ENCODE measurements around the gene STT3A. TPM values are rescaled to one million over a fixed set of nuclear protein-coding genes. Genes with fewer than 3 reads are reported as not detected.

Gene STT3A
- total RNA-seq, 1 donor from 2014 or later = 101 TPM

DNA sequence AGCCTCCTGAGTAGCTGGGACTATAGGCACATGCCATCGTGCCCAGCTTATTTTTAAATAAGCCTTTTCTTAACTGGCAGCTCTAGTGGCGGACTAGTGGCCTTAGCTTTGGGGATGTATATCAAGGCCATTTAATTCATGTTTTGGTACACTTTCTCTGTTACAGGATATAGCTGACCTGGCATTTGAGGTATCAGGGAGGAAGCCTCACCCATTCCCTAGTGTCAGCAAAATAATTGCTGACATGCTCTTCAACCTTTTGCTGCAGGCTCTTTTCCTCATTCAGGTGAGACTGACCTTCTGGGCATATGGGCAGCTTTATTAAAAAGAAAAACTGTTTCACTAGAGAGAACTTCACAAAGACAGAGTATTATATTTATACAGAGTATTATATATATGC, 13.9 kb upstream of the STT3A start:
- Histone ChIP-seq H3K27ac (no peak overlapping the region), H3K4me3 (no peak overlapping the region), H3K27me3 (ENCODE audit: low read depth) (no peaks in the 10 kb centered on the region), H3K36me3 (peaks cover 100% of the 10 kb centered on the region), H3K9me3 (no peaks in the 10 kb centered on the region), H3K4me1 (no peaks in the 10 kb centered on the region)
- intact Hi-C loops (cut with DNase I) = no loop called here
- TF ChIP-seq, protein P1, sequence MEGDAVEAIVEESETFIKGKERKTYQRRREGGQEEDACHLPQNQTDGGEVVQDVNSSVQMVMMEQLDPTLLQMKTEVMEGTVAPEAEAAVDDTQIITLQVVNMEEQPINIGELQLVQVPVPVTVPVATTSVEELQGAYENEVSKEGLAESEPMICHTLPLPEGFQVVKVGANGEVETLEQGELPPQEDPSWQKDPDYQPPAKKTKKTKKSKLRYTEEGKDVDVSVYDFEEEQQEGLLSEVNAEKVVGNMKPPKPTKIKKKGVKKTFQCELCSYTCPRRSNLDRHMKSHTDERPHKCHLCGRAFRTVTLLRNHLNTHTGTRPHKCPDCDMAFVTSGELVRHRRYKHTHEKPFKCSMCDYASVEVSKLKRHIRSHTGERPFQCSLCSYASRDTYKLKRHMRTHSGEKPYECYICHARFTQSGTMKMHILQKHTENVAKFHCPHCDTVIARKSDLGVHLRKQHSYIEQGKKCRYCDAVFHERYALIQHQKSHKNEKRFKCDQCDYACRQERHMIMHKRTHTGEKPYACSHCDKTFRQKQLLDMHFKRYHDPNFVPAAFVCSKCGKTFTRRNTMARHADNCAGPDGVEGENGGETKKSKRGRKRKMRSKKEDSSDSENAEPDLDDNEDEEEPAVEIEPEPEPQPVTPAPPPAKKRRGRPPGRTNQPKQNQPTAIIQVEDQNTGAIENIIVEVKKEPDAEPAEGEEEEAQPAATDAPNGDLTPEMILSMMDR (IDR thresholded peaks at IDR 0.05) = no peak
- ATAC-seq = no peak
- no peak for DNase-seq

DNA sequence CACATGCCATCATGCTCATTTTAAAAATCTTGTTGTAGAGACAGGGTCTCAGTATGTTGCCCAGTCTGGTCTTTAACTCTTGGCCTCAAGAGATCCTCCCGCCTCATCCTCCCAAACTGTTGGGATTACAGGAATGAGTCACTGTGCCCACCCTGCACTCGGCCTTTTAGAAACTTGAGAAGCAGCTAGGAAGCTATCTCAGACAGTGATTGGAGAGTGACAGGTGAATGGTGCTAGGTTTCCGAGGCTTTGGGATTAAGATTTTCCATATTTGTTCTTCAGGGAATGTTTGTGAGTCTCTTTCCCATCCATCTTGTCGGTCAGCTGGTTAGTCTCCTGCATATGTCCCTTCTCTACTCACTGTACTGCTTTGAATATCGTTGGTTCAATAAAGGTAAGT, 12.8 kb upstream of the STT3A start:
- no peaks in the 10 kb centered on the region for H3K27me3 ChIP-seq (ENCODE audit: low read depth)
- H3K4me3 ChIP-seq = no peak overlapping the region
- H3K4me1 ChIP-seq = no peaks in the 10 kb centered on the region
- DNase-seq = no peak
- no peak for ATAC-seq
- TF ChIP-seq, protein P1 (IDR thresholded peaks at IDR 0.05) = no peak
- intact Hi-C loops (cut with DNase I) = no loop called here
- peaks cover 100% of the 10 kb centered on the region for H3K36me3 ChIP-seq
- no peak overlapping the region for H3K27ac ChIP-seq
- no peaks in the 10 kb centered on the region for H3K9me3 ChIP-seq

DNA sequence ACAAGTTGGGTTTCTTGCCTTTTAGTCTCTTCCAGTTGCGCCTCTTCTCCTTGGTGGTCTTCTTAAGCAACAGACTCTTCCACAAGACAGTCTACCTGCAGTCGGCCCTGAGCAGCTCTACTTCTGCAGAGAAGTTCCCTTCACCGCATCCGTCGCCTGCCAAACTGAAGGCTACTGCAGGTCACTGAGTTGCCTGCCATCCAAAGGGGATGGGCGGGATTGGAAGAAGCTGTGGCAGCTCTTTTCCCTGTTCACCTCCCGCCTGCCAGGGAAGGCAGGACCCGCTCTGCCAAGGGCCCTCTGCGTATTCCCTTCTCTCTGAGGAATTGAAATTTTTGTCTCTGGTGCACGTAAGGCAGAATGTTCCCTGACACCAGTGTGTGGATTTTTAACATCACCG, 9.2 kb upstream of the STT3A start:
- Histone ChIP-seq H3K4me3 (no peak overlapping the region), H3K36me3 (peaks cover 63% of the 10 kb centered on the region), H3K9me3 (no peaks in the 10 kb centered on the region), H3K4me1 (no peaks in the 10 kb centered on the region), H3K27ac (no peak overlapping the region), H3K27me3 (ENCODE audit: low read depth) (no peaks in the 10 kb centered on the region)
- ATAC-seq (no peak), DNase-seq (no peak)
- TF ChIP-seq, protein P1 (IDR thresholded peaks at IDR 0.05) = no peak
- intact Hi-C loops (cut with DNase I) = no loop called here

DNA sequence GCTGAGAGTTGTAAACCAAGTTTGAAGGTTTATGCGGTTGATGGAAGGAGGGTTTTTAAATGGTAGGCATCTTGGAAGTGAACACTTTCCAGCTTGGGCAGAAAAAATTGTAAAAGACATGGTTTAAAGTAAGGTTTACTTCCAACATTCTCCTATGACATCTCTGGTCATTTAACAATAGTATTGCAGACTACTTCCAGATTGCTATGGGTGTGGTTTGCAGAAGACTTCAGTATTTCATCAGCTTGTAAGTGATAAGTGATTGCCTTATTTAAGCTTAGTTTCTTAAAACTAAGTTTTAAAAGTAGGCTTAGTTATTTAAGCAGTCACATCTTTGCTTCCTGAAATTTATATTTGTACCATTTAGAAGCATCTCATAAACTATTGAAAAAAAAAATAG, 7.2 kb upstream of the STT3A start:
- no peaks in the 10 kb centered on the region for H3K9me3 ChIP-seq
- no peak overlapping the region for H3K27ac ChIP-seq
- H3K27me3 ChIP-seq (ENCODE audit: low read depth) = no peaks in the 10 kb centered on the region
- intact Hi-C loops (cut with DNase I) = no loop called here
- TF ChIP-seq, protein P1 (IDR thresholded peaks at IDR 0.05) = no peak
- no peak for ATAC-seq
- H3K4me3 ChIP-seq = no peak overlapping the region
- H3K4me1 ChIP-seq = no peaks in the 10 kb centered on the region
- no peak for DNase-seq
- H3K36me3 ChIP-seq = peaks cover 43% of the 10 kb centered on the region

DNA sequence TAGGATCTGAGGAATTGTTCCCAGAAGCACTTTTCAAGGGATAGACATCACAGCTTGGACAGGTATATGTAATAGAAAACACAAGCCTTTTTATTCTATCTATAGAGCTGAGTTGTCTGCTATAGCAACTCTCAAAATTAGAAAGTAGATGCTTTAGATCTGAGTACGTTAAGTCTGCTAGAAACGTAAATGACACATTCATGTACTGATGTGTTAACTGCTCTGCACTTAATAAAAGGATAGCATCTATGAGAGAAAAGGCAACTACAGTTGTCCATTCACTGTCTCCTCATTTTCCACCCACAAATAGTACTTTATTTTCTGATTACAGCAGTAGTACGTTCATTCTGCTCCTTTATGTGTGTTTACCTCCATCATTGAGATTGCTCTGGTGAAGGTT, 6.0 kb upstream of the STT3A start:
- ATAC-seq (no peak), DNase-seq (no peak)
- Histone ChIP-seq H3K9me3 (no peaks in the 10 kb centered on the region), H3K27ac (no peak overlapping the region), H3K4me3 (no peak overlapping the region), H3K4me1 (peaks cover 5% of the 10 kb centered on the region), H3K36me3 (peaks cover 31% of the 10 kb centered on the region), H3K27me3 (ENCODE audit: low read depth) (no peaks in the 10 kb centered on the region)
- intact Hi-C loops (cut with DNase I) = no loop called here
- TF ChIP-seq, protein P1 (IDR thresholded peaks at IDR 0.05) = no peak

DNA sequence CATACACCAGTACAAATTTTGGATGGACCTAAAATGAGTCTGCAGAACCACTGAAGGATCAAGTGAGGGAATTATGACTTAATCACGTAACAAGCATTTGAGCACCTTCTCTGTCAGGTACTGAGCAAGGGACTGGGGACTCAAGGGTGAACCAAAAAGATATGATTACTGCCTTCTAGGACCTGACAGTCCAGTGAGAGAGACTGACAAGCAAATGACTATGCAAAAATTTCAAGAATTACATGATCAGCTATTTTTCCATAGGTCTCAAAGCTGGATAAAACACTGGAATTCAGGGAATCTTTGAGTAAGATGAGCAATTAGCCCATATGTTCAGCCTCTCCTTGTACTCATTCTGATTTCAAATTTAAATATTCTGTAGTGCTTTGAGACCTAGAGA, 5.2 kb upstream of the STT3A start:
- no peak for DNase-seq
- Histone ChIP-seq H3K27ac (no peak overlapping the region), H3K9me3 (no peaks in the 10 kb centered on the region), H3K4me3 (no peak overlapping the region), H3K4me1 (peaks cover 5% of the 10 kb centered on the region), H3K27me3 (ENCODE audit: low read depth) (no peaks in the 10 kb centered on the region), H3K36me3 (peaks cover 23% of the 10 kb centered on the region)
- no peak for ATAC-seq
- TF ChIP-seq, protein P1 (IDR thresholded peaks at IDR 0.05) = no peak
- intact Hi-C loops (cut with DNase I) = no loop called here

Data from lower lobe of right lung (tissue), 2 donors.